HG03066 (cell line): ENCODE measurements around the gene PTS.

Source experiments
- ATAC-seq: cut with Tn5 transposase; IDR thresholded peaks from one replicate; pipeline ENCODE4 v1.9.1; 2021; ENCODE audit warnings: low read depth; ENCODE audit not compliant: unreplicated experiment

The PTS gene

DNA sequence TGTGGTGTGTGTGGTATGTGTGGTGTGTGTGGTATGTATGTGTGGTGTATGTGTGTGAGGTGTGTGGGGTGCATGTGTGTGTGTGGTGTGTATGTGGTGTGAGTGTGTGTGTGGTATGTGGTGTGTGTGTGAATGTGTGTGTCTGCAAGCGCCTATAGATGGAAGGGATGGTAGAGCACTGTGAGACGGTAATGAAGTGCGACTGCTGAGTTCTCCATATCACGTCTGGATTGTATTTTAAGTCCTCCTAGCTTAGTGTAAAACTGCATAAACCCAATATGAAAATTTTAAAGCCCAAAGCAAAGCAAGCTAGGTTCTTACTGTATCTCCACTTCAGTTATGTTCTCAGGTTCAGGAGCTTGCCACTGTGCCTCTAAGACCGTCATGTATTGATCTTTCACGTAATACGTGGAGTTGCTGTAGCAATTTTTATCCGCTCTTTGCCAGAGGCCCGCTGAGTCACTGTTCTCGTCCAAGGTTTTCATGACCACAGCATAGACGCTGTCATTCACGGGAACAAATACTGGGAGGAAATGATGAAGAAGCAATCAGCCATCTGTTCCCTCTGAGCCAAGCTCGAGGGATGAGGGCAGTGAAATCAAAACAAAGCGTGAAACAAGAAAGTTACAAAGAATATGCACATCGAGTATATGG lies 29.0 kb downstream of the PTS start:
- no peak for ATAC-seq

DNA sequence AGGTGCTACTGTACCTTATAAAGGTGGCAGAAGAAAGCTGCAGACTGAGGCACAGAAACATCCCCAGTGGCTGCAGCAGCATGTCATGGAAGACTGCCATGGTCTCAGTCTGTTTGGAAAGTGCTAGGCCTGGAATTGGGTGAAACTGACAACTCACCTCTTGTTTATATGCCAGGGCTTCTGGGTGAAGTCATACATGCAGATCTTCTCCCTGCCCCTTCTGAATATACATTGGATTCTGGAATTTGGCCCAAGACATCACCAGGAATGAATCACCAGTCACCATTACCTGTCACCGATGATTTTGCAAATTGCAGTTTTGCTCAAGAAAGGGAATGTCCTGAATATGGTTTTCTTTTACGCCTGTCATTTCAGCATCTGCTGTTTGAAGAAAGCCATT lies 34.3 kb downstream of the PTS start, which contains the start of gene PLET1:
PLET1 (minus strand) TSS at position 371 of the 400 bp plus-strand sequence; CDS start at position 100, 271 bp downstream.
- ATAC-seq, result no peak

DNA sequence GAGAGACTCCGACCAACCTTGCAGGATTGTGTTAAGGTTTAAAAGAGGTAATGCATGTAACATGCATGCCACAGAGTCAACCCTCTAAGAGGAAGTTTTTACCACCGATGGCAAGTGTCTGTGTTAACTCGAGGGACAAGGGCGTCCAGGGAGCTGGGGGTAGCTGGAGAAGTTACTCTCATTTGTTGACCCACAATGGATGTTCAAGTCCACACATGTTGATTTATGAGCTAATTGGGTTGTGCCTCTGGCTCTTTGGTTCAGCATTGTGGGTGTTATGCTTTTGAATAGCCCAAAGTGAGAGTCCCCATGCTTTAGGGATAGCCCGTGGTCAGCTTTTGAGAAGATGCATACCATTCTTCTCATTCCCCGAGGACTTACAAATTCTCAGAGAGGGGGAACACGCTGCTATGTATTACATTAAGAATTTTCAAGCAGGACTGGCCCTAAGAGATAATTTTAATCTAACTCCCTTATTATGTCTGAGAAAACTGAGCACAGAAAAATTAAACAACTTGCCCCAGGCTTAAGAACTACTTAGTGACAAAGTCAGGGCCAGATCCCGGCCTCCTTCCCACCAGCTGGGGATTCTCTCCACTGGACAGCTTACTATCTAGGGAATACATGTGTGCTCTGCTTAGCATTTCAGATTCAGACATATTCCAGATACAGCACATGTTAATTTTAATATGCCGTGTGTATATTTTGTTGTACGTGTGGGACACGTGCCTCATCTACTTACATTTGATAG lies 39.6 kb downstream of the PTS start:
- ATAC-seq, result no peak

DNA sequence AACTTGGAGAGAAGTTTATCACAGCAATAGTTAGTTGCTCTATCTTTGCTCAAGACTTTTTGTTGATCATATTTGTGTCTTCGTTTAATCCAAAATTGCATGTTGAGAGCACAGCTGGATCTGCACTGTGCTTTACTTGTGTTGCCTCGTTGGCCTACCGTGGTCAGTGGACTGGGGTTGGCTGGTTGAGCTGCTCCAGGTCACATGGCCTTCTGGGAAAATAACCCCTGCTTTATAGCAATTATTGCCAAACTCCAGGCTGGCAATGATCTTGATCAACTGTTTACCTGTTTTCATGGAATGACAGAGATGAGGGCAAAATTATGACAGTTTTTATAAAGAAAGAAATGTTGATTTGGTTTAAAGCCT lies 40.2 kb downstream of the PTS start:
- ATAC-seq, result no peak

DNA sequence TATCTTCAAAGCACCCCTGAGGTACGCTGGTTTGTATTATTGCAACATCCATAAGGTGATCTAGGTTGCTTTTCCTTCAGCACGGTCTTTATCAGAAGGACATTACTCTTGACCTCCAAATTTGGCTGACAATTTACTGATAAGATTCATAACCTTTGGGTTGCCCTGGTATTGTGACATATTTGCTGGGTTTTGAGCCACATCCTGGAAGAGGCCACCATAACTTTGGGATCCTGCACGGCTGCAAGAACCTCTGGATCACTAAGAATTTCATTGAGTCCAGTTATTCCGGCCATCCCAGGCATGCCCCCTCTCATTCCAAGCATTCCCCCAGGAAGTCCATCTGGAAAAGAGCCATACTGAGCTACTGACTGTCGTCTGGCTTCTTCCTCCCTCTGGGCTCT lies 41.0 kb downstream of the PTS start:
- ATAC-seq, result no peak

DNA sequence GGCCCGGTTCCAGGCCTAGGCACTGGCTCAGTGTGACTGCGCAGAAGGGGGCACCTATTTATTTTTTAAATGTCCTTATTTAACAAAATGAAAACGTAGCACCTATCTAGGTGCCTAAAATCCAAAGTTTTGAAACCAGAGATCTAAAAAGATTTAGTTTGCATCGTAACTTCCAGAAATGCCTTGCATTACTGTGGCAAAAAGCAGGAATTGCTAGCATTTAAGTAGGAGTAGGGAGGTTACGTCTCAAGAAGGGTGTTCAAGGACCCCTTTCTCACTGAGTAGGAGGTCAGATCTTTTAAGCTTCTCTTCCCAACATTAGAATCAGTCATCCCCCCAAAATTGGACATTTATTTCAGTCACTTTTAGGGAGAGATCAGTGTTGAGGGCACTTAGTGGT lies 42.2 kb downstream of the PTS start:
- no peak for ATAC-seq

DNA sequence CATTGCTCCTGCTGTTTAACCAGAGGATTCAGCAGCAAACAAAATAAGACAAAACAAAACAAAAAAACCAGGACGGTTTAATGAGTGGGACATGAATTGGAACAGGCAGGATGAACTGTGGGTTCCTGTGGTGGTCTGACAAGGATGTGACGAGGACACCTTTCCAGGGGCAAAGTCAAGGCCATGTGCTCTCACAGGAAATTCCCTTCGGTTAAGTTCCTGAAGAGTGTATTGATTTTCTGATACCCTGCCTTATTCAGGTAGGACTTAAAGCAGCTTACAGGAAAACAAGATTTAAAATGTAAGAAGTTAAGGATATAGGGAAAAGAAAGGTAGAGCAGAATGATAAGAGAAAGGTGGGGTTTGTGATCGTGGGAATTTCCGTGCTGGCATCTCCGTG lies 42.9 kb downstream of the PTS start:
- no peak for ATAC-seq

DNA sequence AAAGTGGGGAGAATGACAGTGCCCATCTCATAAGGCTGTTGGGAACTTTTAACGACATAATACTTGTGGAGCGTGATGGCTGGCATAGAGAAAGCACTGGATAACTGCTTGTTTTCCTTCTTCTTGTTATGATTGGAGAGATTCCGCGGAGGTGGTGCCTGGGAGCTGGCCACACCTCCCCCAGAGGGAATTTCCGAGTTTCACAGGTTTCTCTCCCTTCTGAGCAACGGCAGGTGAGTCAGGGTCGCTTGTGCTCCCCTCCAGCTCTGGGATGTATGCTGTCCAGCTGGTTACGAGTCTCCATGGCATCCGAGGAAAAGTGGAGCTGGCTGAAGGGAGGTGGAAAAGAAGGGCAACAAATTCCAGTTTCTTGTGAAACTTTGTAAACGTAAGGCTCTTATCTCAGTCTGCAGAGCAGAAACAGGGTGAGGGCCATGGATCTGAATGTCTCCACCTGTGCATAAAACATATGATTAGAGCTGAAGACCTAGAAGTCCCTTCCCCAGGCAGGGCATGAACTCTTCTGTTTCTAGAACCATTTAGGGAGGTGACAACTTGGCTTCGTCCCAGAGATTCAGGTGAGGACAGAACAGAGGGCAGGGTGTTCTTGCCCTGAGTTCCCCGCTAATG lies 44.4 kb downstream of the PTS start:
- ATAC-seq, result no peak

DNA sequence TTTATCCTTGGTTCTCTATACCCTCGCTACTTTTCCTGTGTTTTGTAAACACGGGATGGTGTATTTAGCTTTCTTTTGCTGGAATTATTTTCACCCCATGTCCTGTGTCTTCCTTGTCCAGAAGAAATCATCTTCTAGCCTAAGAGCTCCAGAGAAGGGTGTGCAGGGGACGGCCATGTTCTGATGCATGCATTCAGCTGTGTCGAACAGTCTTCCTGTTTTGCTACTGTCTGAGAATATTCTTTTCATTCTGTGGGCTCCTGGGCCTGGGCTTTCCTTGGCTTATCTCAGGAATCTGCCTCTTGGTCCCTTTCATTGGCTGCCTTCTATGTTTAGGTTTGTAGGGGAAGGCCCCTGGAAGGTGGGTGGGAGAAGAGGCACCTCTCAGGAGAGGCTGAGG lies 45.0 kb downstream of the PTS start:
- no peak for ATAC-seq

DNA sequence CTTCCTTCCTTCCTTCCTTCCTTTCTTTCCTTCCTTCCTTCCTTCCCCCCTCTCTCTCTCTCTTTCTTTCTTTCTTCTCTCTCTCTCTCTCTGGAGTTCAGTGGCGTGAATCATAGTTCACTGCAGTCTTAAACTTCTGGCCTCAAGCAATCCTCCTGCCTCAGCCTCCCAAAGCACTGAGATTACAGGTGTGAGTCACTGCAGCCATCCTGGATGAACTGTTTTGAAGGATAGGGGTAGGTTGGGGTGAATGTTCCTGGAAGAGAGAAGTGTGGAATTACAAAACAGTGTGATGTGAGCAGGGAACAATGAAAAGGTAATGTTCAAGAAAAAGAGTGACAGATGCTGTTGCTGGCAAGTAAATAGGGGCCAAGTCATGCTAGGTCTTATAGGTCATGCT lies 46.8 kb downstream of the PTS start:
- ATAC-seq, result no peak

DNA sequence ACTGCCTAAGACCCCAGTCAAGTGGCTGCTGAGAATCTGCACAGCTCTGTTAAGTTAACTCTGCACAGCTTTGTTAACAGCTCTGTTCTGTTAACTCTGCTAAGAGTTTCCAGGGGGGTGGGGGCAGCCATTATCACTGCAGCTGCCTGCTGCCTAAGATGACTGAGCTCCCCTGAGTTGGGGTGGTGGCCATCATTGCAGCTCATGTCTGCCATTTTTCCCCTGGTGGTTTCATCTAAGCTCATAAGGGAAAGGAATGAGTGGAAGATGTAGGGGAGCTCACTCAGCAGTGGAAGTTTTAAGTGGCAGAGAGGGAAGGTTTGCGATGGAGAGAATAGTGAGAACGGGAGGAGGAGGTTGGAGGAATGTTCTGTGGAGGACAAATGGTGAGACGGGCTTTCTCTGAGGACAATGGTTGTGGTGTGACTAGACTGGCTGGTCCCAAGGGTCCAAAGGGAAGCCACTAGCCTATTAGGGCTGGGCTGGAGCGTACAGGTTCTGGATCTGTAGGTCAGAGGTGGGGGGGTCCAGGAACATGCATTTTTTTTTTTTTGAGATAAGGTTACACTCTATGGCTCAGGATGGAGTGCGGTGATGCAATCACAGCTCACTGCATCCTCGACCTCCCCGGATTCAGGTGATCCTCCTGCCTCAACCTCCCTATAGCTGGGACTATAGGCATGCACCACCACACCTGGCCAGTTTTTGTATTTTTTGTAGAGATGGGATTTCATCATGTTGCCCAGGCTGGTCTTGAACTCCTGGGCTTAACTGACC lies 48.0 kb downstream of the PTS start:
- no peak for ATAC-seq

DNA sequence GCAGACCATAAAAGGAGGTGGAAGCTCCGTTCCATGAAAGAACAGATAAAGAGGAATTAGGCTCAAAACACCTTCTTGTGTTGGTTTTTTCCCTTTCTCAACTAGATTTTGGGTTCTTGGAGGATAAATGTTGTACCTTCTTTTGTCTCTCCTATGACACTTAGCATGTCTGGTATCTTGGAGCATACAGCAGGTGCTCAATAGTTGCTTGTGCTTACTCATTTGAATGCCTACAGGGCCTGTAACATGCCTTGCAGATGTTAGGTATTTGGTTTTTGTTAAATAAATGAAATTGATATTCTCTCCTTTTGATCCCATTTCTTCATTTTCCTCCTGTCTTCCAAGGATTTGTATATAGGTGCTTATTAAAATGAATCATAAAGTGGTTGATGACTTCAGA lies 50.8 kb downstream of the PTS start:
- no peak for ATAC-seq

DNA sequence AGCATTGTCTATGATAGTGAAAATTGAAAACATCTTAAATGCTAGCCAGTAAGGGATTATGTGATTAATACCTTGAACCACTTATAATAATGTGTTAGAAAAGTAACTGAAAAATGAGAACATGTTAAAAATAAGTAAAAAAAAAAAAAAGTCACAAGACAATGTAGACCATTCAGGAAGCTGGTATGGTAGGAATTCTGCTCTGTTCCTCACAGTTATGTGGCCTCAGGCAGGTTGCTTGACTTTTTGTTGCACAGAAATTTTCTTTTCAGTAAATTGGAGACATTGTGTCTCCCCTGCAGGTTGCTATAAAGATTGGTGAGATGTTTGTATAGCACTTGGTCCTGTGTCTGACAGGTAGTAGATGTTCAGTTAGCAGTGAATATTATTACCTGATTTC lies 51.7 kb downstream of the PTS start:
- ATAC-seq, result no peak

DNA sequence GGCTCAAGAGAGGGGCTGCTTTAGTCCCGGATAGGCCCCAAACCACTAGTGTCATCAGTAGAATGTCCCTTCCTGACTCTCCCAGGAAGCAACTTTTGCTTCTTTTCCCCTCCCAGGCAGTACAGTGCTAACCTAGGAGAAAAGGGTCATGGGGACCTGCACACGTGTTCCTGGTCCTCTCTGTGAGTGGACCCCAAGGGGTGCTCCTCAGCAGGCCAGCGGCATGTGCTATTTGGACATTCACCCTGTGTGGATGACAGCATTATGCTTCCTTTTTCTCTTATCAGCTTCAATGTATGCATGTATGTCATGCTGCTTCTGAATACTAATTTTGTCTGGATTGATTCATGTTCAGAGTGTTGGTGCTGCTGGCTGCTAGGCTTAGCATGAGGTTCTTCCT lies 52.6 kb downstream of the PTS start:
- ATAC-seq, result no peak

DNA sequence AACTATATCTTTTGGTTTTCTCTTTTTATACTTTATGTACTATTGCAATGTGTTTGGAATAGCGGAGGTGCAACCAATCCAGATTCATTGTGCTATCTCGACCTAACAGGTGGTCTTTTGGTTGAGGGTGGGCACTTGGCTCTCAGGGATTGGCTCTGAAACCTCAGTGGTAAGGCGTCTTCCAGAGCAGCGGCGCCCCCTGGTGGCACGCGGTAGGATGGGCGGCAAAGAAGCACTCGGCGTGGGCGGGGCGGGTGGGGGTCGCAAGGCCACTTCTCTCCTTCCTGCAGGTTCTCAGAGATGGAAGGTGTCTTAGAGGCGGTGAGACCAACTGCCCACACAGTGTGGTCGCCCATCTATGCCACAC lies 53.7 kb downstream of the PTS start:
- peak; percentile 61 for ATAC-seq

DNA sequence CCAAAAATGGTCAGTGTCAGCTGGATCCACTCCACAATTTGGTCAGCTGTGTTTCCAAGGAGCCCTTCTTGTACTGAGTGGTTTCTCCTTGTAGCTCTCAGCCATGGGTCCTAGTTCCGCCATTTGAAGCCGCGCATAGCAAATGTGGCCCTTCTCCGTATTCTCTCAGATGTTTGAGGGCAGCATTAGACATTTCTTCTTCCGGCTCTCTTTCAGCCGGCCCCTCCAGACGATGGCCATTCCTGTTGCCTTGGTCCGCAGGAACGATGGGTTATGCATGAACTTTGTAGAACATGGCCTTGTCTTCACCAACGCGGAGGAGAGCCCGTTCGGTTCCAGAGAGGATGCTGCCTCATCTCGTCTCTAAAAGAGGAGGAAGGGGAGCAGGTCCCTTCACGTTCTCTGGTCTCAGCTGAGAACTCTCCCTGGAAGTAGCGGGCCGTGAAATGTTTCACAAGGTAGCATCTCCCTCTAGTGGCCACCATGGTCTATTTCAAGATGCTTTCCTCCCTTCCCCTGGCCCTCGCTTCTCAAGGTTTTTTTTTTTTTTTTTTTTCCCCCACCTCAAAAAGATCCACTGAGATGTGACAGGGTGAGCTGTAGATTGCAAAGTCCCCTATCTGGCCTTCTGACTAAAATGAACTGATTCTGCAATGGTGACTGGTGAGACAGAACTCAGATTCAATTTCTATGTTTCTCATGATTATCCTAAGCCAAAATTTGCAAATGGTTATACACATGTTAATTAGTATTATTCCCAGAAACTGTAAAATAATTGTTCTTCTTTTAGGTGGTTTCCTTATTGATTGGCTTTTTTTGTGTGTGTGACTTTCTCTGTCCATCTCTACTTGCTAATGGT lies 54.3 kb downstream of the PTS start:
- peak; percentile 86 for ATAC-seq

DNA sequence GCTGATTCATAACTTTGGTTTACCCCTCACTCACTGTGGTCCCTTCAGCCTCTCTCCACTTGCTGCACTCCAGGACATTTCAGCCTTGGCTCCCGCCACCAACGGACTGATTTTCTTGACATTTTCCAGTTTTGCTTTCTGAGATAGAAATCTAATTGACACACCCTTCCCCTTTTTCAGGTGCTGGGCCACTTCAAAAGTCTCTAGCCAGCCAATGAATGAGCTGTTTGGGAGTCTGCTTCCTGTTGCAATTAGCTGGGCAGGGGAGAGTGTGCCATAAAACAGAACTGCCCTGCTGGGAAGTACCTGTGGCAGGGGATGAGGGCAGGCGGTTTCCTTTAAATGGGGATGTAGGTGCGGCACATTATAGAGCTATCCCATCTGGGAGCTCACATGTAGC lies 55.5 kb downstream of the PTS start:
- ATAC-seq, result no peak
